SHP77 treated with DMSO at 0.1 percent for 48 hours (cell line): ENCODE measurements around the gene PHF21A.
"Not testable (repeated sequence)": the region's sequence is repeated elsewhere in the genome, so short reads cannot be mapped to it uniquely, and the experiment has no call there.

Experiments
- DNase-seq: peaks from one replicate; lab custom pipeline; 2025; lab: John Stamatoyannopoulos, UW

PHF21A gene

DNA sequence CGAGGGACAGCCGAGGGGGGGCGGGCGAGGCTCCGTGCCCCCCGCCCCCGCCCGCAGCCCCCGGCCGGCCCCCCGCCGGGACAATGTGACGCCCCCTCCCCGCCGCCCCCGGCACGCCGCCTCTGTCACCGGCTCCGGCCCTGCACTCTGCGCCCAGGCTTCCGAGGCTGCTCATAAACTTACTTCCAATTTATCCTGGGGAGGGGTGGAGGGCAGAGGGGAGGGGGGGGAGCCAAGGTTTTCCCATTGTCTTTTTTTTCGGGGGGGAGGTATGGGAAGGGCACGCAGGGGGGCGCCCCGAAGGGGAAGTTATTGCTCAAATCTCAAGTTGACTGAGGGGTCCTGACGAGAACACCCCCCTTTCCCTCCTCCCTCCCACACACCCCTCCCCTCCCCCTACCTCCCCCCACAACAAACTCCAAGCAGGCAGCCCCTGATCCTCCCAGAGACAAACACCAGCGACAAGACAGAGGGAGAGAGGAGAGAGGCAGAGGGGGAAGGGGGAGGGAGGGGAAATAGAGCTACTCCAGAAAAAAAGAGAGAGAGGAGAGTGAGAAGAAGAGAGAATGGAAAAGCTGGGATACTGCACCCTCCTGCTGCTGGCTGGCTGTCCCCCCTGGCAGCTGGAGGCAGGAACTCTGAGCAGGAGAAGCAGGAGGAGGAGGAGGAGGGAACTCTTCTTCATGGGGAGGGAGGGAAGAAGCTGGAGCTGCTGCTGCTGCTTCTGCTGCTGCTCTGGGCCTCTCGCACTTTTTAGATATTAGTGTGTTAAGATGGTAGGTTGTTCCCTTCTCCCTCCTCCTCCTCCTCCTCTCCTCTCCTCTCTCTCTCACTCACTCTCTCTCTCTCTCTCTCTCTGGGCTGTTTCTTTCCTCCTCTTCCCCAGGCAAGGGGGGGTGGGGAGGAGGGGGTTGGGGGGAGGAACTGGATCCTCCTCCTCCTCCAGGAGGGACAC lies 631 bp downstream of the PHF21A start:
- peak; percentile 67 for DNase-seq

DNA sequence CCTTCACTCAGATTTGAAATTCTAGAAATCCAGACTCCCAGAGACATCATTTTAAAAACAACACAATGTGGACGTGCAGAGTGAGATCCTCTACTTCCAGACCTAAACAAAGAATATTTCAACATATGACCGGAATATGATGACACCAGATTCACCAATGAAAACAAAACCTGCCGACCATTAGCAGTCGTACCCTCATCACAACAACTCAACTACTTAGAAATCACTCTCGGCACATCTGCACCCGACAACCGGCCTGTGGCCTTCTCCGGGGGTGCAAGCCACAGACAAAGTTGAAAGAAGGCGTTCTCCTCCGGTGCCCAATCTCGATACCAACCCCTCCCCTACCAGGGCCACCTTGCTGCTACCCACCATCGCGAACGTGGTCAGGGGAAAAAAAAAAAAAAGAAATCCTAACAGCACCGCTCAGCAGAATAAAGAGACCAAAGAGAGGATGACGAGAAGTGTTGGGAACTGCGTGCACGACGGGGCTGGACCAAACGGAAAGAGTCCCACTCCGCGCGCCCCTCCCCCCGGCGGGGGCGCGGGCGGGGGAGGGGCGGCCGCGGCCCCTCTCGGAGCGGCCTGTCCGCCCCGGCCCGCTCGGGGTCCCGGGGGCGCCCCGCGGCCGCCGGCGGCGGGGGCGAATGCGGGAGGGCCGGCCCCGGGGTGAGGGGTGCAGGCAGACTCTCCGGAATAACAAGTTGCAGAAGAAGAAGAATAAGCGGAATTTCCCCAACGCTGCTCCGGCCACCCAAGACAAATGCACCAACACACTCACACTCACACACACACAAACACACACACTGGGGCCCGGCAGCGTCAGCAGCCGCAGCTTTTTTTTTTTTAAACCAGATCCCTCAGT lies 1.7 kb downstream of the PHF21A start:
- DNase-seq: peak; percentile 51

- DNase-seq: no peak
Measured at GRCh38 chr11:46118702-46119351, 2.4 kb downstream of the PHF21A start.

DNA sequence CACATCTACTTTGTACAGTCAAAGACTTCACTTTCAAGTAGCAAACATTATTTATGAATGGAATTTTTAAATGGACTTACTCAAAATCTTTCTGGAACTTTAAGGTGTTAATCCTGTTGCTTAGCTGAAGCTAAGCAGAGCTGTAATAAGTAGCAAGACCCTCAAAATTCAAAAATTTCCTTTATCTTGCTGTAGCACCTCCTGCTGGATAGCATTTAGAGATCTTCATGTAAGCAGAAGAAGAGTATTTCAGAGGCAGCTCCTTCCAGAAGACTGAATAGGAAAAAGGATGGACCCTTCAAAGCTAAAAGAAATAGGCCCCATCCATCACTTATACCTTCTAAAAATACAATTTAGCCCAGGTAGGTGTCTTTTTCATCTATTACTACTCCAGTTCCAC lies 3.4 kb downstream of the PHF21A start:
- no peak for DNase-seq

- DNase-seq: not testable (repeated sequence)
Measured at GRCh38 chr11:46116712-46117037, 4.6 kb downstream of the PHF21A start.

GRCh38 chr11:46116007-46116711 lies 5.1 kb downstream of the PHF21A start:
- DNase-seq: no peak

DNA sequence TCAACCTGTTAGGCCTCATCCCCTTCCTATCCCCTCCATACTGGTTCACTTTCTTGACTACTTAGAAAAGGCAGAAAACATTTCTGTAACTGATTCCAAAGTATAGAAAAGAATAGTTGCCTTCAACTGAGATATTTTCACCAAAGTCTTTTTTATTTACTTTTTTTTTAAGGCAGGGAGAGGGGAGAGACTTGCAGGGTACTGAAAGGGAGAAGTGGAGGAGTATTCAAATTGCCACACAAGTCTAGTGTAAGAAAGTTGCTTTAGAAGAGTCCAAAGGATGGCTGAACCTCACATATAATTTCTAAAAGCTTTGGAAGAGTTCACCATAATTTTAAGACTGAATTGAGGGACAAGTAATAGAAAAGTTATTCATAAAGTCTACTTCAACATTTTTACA lies 6.3 kb downstream of the PHF21A start:
- DNase-seq: no peak

GRCh38 chr11:46114378-46114777 lies 6.9 kb downstream of the PHF21A start:
- no peak for DNase-seq

GRCh38 chr11:46112961-46113607 lies 8.2 kb downstream of the PHF21A start:
- peak; percentile 59 for DNase-seq

DNA sequence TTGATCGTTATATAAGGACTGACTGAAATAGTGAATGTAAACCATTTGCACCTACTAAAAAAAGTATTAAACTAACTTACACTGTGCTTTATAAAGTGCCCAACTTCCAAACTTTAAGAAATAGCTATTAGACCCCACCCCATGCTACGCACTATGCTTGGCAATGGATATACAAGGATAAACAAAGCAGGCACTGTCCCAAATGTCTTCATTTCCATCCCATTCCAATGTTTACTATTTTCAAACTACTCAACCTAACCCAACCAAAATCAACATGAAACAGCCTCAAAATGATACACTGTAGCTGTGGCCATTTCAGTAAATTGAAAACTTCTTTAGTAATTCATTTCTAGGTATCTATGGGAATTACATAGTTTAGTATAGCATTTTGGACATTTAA lies 12.5 kb downstream of the PHF21A start:
- no peak for DNase-seq

- DNase-seq: no peak
Measured at GRCh38 chr11:46107780-46108179, 13.5 kb downstream of the PHF21A start.

DNA sequence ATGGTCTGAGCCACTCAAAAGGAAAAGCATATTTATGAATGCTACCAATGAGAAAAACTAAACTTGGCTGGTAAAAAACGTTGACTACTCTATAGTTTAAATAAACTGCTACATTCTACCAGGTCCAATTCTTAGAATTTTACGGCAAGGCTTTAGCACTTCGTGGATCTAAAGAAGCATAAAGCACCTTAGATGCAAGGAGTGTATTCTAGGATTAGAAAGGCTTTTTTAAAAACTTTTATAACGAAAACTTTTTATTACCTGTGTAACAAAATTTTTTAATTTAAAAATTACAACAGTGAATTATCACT lies 13.9 kb downstream of the PHF21A start:
- DNase-seq: no peak

- no peak for DNase-seq
Measured at GRCh38 chr11:46106530-46107407, 14.5 kb downstream of the PHF21A start.

DNA sequence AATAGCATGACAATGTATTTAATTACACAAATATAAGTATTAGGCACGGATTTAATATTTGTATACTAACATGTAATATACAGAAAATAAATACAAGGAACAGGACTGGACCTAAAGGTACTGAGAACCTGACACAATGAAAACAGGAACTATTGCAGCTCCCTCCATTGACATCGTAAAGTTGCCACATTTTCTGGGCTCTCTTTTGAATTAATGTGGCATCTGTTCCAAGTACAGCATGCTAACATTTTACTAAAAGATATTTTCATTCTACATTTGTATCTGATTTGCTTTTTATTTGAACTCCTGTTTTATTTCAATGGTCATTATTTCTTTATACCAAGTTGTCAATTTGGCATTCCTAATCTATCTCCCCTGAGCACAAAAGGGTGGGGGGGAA lies 15.3 kb downstream of the PHF21A start:
- DNase-seq: no peak

GRCh38 chr11:46105134-46105628 lies 16.1 kb downstream of the PHF21A start:
- DNase-seq: no peak

DNA sequence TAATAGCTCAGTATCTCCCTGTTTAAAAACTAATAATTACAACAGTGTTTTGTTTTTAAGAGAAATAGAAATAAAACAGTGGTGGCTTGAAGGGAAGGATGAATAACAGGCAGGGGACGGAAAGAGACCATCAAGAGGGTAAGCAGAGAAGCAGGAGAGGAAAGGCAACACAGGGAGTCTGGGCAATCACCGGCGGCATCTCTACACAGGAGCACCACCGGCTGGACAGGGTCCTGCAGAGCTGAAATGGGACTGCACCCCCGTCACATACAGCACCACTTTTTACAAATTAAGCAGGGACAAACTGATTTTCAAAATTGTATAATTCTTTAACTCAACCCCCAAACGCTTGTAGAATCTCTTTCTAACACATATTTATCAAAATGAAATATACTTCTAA lies 18.4 kb downstream of the PHF21A start:
- DNase-seq: no peak

DNA sequence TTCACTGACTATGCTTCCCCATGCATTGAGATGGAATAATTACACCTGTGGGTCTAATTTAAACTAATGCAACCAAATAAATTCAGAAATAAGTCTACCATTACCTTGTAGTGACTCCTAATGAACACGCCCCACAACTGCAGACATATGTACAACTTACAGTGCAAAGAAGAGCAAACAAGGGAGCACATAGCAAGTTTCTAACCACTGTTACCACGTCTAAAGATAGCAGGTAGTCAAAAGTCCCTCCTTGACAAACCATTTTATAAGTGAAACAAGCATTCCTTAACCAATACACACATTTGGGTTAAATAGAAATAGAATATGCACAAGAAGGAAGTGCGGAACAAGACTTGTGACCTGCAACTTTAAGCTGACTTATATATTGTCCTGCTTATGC lies 20.6 kb downstream of the PHF21A start:
- DNase-seq: no peak

DNA sequence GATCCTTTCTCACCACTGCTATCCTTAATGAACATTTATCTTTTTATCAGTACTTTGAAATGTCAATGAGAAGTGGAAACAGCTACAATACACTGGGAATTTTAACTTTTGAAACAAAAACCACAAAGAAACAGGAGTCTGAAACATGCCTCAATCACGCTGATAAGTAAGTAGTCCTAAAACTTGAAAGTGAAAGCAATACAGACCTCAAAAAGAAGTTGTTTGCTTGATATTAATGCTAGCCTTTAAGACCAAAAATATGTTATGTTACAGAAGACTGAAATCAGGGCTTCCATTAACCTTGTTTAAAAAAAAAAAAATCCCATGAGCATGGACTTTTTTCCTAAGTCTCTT lies 21.3 kb downstream of the PHF21A start:
- DNase-seq: no peak

- DNase-seq: no peak
Measured at GRCh38 chr11:46090375-46090774, 30.9 kb downstream of the PHF21A start.

- no peak for DNase-seq
Measured at GRCh38 chr11:46079662-46080061, 41.6 kb downstream of the PHF21A start.

GRCh38 chr11:46075928-46076327 lies 45.3 kb downstream of the PHF21A start:
- no peak for DNase-seq
